Ovary (tissue), 9 donors: ENCODE data around the gene CACFD1. TPM values are rescaled to one million over a fixed set of nuclear protein-coding genes. Genes with fewer than 3 reads are reported as not detected.

Experiments used
- DNase-seq, 5 donors: peaks; one replicate each; pipeline ENCODE4 v3.0.0-alpha.2; 2019 to 2020
- H3K27ac ChIP-seq, 2 donors: fragments of 200-600 bp; one replicate each; pipeline versions ENCODE4 v1.5.1 to v1.8.0; 2019 to 2022
- H3K27me3 ChIP-seq: fragments of 200-600 bp; one replicate; pipeline ENCODE4 v1.8.0; 2022
- H3K36me3 ChIP-seq: fragments of 200-600 bp; sonication (generic); one replicate; pipeline ENCODE4 v1.5.1; 2019
- H3K4me1 ChIP-seq: one replicate; pipeline ENCODE4 v1.8.1; 2013; ENCODE audit warnings: mild to moderate bottlenecking, moderate library complexity; ENCODE audit not compliant: insufficient read depth
- H3K4me3 ChIP-seq: fragments of 200-600 bp; sonication (generic); one replicate; pipeline ENCODE4 v1.5.1; 2017
- H3K9me3 ChIP-seq, 2 donors: fragments of 200-600 bp in 1 of 2; sonication (generic) in 1 of 2; one replicate each; pipeline versions ENCODE4 v1.5.1 to v1.8.1; 2013 to 2019; ENCODE audit warnings: mild to moderate bottlenecking in 1 of 2, moderate library complexity in 1 of 2
- EP300 ChIP-seq: sonication (generic); formaldehyde crosslinking; IDR thresholded peaks from one replicate; pipeline ENCODE4 v1.6.1; 2017; ENCODE audit warnings: antibody characterized with exemption
- POLR2A ChIP-seq: fragments of 450-650 bp; IDR thresholded peaks from one replicate; pipeline ENCODE4 v1.6.1; 2017; ENCODE audit warnings: antibody characterized with exemption, mild to moderate bottlenecking, moderate library complexity
- WGBS, 3 donors: extraction: QIAGEN DNeasy Blood & Tissue Kit in 1 of 3; methylation state at CpG; one replicate each; pipeline versions ENCODE4 v1.1.5 to v1.1.7; 2013 to 2017; 5-methylcytosine and 5-hydroxymethylcytosine counted together
- intact Hi-C, 4 donors: fragments of 100-400 bp; cut with DNase I; formaldehyde crosslinking; loops; one replicate each; pipeline versions ENCODE4 v1.11.0 to v1.15.1; 2022 to 2023
- polyA plus RNA-seq, 2 donors: library from polyadenylated mRNA; stranded (reverse); fragments of 200-250 nt in 1 of 2; fragments of 350-450 nt in 1 of 2; fragmentation: Illumina TruSeq in 1 of 2; extraction: RNeasy Lipid Tissue Mini Kit (QIAGEN cat#74804) in 1 of 2; gene quantifications; one replicate each; pipeline ENCODE4 v1.2.3, GENCODE V29; 2013 to 2014
- total RNA-seq, 7 donors: library from RNA; depleted of rRNA in 2 of 7; stranded (reverse); fragments of >200 nt in 2 of 7; fragmentation: NEBNext Ultra II Directional in 3 of 7; extraction: Animal tissue kit (Norgen Biotek cat#: 25700) in 3 of 7; gene quantifications; one replicate each; pipeline versions ENCODE4 v1.1.0 to v1.2.4, GENCODE V29; 2016 to 2023
- TF ChIP-seq, protein P1 (sequence below), 3 donors: fragments of 450-650 bp in 2 of 3; fragments of 200-600 bp in 1 of 3; IDR thresholded peaks; one replicate each; pipeline versions ENCODE4 v1.5.1 to v1.8.0; 2016 to 2022; ENCODE audit warnings: antibody characterized with exemption in 3 of 3, mild to moderate bottlenecking in 1 of 3
- donor health status: DM: no; HTN: no; CAD: no; lungs with moderate emphysema.
- donor health status: DM: no; HTN: no; CAD: no.
- donor health status: Bipolar disorder and iron deficiency.
- donor health status: DM: yes; HTN: yes; CAD: no.
- donor health status: DM: no; HTN: no; CAD: no.
- donor health status: DM: yes; HTN: yes; CAD: no.

Gene CACFD1
- total and polyA plus RNA-seq, 9 donors = 1.6 to 23.4 (median 16.0) TPM

DNA sequence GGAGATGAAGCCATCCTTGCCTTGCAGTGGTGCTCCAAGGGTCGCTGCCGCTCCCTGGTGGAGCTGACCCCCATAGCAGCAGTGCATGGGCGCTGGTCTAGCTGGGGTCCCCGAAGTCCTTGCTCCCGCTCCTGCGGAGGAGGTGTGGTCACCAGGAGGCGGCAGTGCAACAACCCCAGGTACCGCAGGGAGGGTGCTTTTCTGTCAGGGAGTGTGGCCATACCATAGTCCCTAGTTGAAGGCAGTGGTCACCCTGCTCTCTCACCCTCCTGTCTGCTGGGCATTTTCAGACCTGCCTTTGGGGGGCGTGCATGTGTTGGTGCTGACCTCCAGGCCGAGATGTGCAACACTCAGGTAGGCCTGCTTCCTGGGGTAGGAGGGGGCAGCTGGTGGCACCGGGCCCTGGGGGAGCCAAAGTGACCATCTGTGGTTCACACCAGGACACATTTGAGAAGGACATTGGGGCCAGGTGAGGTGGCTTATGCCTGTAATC lies 26.4 kb upstream of the CACFD1 start:
- Histone ChIP-seq H3K9me3 (no peaks in the 10 kb centered on the region), H3K36me3 (no peaks in the 10 kb centered on the region), H3K27ac (no peak overlapping the region), H3K27me3 (no peaks in the 10 kb centered on the region), H3K4me3 (no peak overlapping the region), H3K4me1 (peaks cover 1% of the 10 kb centered on the region)
- no peak for DNase-seq
- intact Hi-C loops = no loop called here
- 81 to 91% (median 88%) methylated on average over 9 to 11 of the region's 11 CpGs for WGBS, 3 donors
- no peak for TF ChIP-seq EP300
- no peak for TF ChIP-seq POLR2A
- TF ChIP-seq, protein P1, sequence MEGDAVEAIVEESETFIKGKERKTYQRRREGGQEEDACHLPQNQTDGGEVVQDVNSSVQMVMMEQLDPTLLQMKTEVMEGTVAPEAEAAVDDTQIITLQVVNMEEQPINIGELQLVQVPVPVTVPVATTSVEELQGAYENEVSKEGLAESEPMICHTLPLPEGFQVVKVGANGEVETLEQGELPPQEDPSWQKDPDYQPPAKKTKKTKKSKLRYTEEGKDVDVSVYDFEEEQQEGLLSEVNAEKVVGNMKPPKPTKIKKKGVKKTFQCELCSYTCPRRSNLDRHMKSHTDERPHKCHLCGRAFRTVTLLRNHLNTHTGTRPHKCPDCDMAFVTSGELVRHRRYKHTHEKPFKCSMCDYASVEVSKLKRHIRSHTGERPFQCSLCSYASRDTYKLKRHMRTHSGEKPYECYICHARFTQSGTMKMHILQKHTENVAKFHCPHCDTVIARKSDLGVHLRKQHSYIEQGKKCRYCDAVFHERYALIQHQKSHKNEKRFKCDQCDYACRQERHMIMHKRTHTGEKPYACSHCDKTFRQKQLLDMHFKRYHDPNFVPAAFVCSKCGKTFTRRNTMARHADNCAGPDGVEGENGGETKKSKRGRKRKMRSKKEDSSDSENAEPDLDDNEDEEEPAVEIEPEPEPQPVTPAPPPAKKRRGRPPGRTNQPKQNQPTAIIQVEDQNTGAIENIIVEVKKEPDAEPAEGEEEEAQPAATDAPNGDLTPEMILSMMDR (IDR thresholded peaks at IDR 0.05) = no peak

DNA sequence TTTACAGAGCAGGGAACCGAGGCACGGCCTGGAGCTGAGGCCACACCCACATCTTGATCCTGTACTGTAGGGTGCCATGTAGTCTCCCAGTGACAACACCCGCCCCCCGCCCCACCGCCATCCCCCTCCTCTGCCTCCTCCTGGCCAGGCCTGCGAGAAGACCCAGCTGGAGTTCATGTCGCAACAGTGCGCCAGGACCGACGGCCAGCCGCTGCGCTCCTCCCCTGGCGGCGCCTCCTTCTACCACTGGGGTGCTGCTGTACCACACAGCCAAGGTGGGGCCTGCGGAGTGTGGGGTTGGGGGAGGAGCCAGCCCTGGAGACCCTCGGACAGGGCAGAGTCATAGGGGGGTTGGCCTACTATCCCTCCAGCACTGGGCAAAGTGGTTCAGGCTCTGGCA lies 23.1 kb upstream of the CACFD1 start:
- Histone ChIP-seq H3K27me3 (no peaks in the 10 kb centered on the region), H3K4me3 (no peak overlapping the region), H3K4me1 (no peaks in the 10 kb centered on the region), H3K27ac (no peak overlapping the region), H3K9me3 (no peaks in the 10 kb centered on the region), H3K36me3 (no peaks in the 10 kb centered on the region)
- TF ChIP-seq, protein P1 (IDR thresholded peaks at IDR 0.05) = no peak
- TF ChIP-seq EP300 (no peak), POLR2A (no peak)
- intact Hi-C loops = no loop called here
- no peak for DNase-seq
- WGBS, 3 donors = 76 to 79% (median 77%) methylated on average over 16 of the region's 16 CpGs

DNA sequence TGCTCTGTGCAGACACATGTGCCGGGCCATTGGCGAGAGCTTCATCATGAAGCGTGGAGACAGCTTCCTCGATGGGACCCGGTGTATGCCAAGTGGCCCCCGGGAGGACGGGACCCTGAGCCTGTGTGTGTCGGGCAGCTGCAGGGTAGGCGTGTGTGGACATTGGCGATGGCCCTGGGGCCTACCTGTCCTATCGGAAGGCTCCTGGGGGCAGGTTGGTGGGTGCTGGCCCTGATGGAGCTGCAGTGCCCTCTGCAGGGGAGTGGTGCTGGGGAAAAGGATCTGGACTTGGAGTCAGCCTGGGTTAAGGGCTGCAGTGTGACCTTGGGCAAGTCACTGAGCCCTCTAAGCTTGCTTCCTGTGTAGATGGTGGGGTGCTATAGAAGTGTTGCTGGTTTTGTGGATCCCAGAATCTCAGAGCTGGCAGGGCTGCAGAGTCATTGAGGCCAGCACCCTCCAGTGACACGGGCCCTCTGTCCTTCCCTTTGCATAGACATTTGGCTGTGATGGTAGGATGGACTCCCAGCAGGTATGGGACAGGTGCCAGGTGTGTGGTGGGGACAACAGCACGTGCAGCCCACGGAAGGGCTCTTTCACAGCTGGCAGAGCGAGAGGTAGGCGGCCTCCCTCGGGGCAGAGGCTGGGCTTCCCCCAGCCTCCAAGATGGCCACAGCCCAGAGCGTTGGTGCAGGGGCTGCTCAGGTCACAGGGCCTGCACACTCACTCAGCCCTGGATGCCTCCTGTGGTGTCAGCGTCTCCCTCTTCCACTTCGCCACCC lies 21.8 kb upstream of the CACFD1 start:
- no peak for DNase-seq
- no peaks in the 10 kb centered on the region for H3K27me3 ChIP-seq
- no peak overlapping the region for H3K27ac ChIP-seq
- 91 to 92% (median 91%) methylated on average over 20 of the region's 20 CpGs for WGBS, 3 donors
- no peaks in the 10 kb centered on the region for H3K4me1 ChIP-seq
- intact Hi-C loops = no loop called here
- TF ChIP-seq, protein P1 (IDR thresholded peaks at IDR 0.05) = no peak
- TF ChIP-seq POLR2A = no peak
- no peak for TF ChIP-seq EP300
- H3K4me3 ChIP-seq = no peak overlapping the region
- H3K36me3 ChIP-seq = no peaks in the 10 kb centered on the region
- H3K9me3 ChIP-seq = no peaks in the 10 kb centered on the region

DNA sequence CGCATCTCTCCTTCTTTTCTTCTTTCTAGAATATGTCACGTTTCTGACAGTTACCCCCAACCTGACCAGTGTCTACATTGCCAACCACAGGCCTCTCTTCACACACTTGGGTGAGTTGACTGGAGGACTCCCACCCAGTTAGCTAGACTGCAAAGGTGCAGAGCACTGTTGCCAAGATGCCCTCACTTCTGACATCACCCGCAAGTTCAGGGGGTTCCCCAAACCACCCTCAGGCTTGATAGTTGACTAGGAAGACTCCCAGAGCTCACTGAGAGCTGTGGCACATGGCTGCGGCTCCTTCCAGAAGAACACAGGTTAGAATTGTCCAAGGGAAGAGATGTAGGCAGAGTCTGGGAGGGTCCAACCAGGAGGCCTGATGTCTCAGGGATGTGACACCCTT lies 20.4 kb upstream of the CACFD1 start:
- 82 to 97% (median 83%) methylated on average over 4 of the region's 4 CpGs for WGBS, 3 donors
- Histone ChIP-seq H3K9me3 (no peaks in the 10 kb centered on the region), H3K4me1 (no peaks in the 10 kb centered on the region), H3K4me3 (no peak overlapping the region), H3K36me3 (no peaks in the 10 kb centered on the region), H3K27me3 (no peaks in the 10 kb centered on the region), H3K27ac (no peak overlapping the region)
- intact Hi-C loops = no loop called here
- DNase-seq = no peak
- TF ChIP-seq EP300 (no peak), POLR2A (no peak)
- TF ChIP-seq, protein P1 (IDR thresholded peaks at IDR 0.05) = no peak
